HG03442 (cell line): ENCODE data around the gene DCAF5.

ENCODE experiments used
- ATAC-seq: cut with Tn5 transposase; IDR thresholded peaks from one replicate; pipeline ENCODE4 v1.9.1; 2021; ENCODE audit warnings: mild to moderate bottlenecking, moderate library complexity; ENCODE audit not compliant: unreplicated experiment

DCAF5 gene

GRCh38 chr14:69012256-69012953 lies 140.5 kb downstream of the DCAF5 start:
- no peak for ATAC-seq

GRCh38 chr14:69010648-69011047 lies 142.3 kb downstream of the DCAF5 start:
- no peak for ATAC-seq

- ATAC-seq = no peak
Measured at GRCh38 chr14:69008421-69008884, 144.5 kb downstream of the DCAF5 start.

- ATAC-seq = no peak
Measured at GRCh38 chr14:69006346-69006745, 146.6 kb downstream of the DCAF5 start.

- no peak for ATAC-seq
Measured at GRCh38 chr14:69005432-69006148, 147.3 kb downstream of the DCAF5 start.

- no peak for ATAC-seq
Measured at GRCh38 chr14:69004731-69005431, 148.0 kb downstream of the DCAF5 start.

GRCh38 chr14:69003626-69004025 lies 149.3 kb downstream of the DCAF5 start:
- ATAC-seq = no peak

GRCh38 chr14:69002069-69002468 lies 150.8 kb downstream of the DCAF5 start:
- no peak for ATAC-seq

GRCh38 chr14:69001375-69001774 lies 151.5 kb downstream of the DCAF5 start:
- no peak for ATAC-seq
